HepG2 (cell line): ENCODE data around the gene ERCC4. TPM values are rescaled to one million over a fixed set of nuclear protein-coding genes. Genes with fewer than 3 reads are reported as not detected.

ENCODE experiments used
- ASH2L ChIP-seq: fragments of 300-600, 200-600 bp; sonication (generic); IDR thresholded peaks from 2 replicates; pipeline ENCODE4 v1.7.0; 2017; ENCODE audit warnings: low read depth, mild to moderate bottlenecking, moderate library complexity, mixed read lengths, low read length; ENCODE audit not compliant: insufficient read length
- FOSL2 ChIP-seq: sonication (generic); formaldehyde crosslinking; IDR thresholded peaks from 2 replicates; pipeline ENCODE4 v1.4.0; 2020; ENCODE audit warnings: missing genetic modification reagents
- GATAD2A ChIP-seq: IDR thresholded peaks from 2 replicates; pipeline ENCODE4 v1.6.1; 2016
- HIC2 ChIP-seq: sonication (generic); formaldehyde crosslinking; IDR thresholded peaks from 2 replicates; pipeline ENCODE4 v1.9.0; 2022; ENCODE audit warnings: low read depth, missing genetic modification reagents
- HOXA3 ChIP-seq: sonication (generic); formaldehyde crosslinking; IDR thresholded peaks from 2 replicates; pipeline ENCODE4 v1.5.0; 2020; ENCODE audit warnings: missing genetic modification reagents
- MED1 ChIP-seq: sonication (generic); formaldehyde crosslinking; IDR thresholded peaks from 2 replicates; pipeline ENCODE4 v1.4.0; 2020; ENCODE audit warnings: missing genetic modification reagents
- MIXL1 ChIP-seq: IDR thresholded peaks from 2 replicates; pipeline ENCODE4 v1.6.1; 2016
- NCOA2 ChIP-seq: sonication (generic); formaldehyde crosslinking; IDR thresholded peaks from 2 replicates; pipeline ENCODE4 v1.8.0; 2022; ENCODE audit warnings: inconsistent platforms
- YEATS2 ChIP-seq: sonication (generic); formaldehyde crosslinking; IDR thresholded peaks from 2 replicates; pipeline ENCODE4 v1.4.0; 2020; ENCODE audit warnings: missing genetic modification reagents, borderline replicate concordance
- ZBTB14 ChIP-seq: sonication (generic); formaldehyde crosslinking; IDR thresholded peaks from 2 replicates; pipeline ENCODE4 v1.4.0; 2020; ENCODE audit warnings: missing genetic modification reagents
- ZBTB37 ChIP-seq: sonication (generic); formaldehyde crosslinking; IDR thresholded peaks from 2 replicates; pipeline ENCODE4 v1.4.0; 2020; ENCODE audit warnings: mild to moderate bottlenecking, missing genetic modification reagents
- ZFP36L1 ChIP-seq: sonication (generic); formaldehyde crosslinking; IDR thresholded peaks from 2 replicates; pipeline ENCODE4 v1.8.0; 2022; ENCODE audit warnings: mild to moderate bottlenecking, missing genetic modification reagents, moderate library complexity
- ZFYVE20 ChIP-seq: sonication (generic); formaldehyde crosslinking; IDR thresholded peaks from 2 replicates; pipeline ENCODE4 v1.8.0; 2023; ENCODE audit warnings: low read depth, mild to moderate bottlenecking, moderate library complexity, missing genetic modification reagents, borderline replicate concordance
- ZNF224 ChIP-seq: sonication (generic); formaldehyde crosslinking; IDR thresholded peaks from 2 replicates; pipeline ENCODE4 v1.5.0; 2020; ENCODE audit warnings: mild to moderate bottlenecking, missing genetic modification reagents
- ZNF687 ChIP-seq: sonication (generic); formaldehyde crosslinking; IDR thresholded peaks from 2 replicates; pipeline ENCODE4 v1.5.1; 2020; ENCODE audit warnings: mild to moderate bottlenecking, missing genetic modification reagents, moderate library complexity
- ZNF772 ChIP-seq: sonication (generic); formaldehyde crosslinking; IDR thresholded peaks from 2 replicates; pipeline ENCODE4 v1.5.0; 2020; ENCODE audit warnings: mild to moderate bottlenecking, missing genetic modification reagents
- polyA plus RNA-seq, 8 experiments: library from polyadenylated mRNA; depleted of rRNA in 3 of 8; stranded (reverse) in 7 of 8; unstranded in 1 of 8; fragments of >200 nt; fragmentation: Illumina TruSeq in 4 of 8; extraction: Trizol in 4 of 8; gene quantifications; 2 replicates each; pipeline versions ENCODE4 v1.2.1 to v1.2.3, GENCODE V29; 2011 to 2016; ENCODE audit warnings: low read depth in 4 of 8, missing spikeins in 1 of 8, mixed read lengths in 1 of 8; ENCODE audit not compliant: insufficient read depth in 1 of 8
- total RNA-seq, 5 experiments: library from RNA; depleted of rRNA; stranded (reverse); fragments of >200 nt; fragmentation: Illumina TruSeq; extraction: Trizol; gene quantifications; 2 replicates each; pipeline ENCODE4 v1.2.3, GENCODE V29; 2016; ENCODE audit warnings: low read depth in 1 of 5
- TF ChIP-seq, protein P1 (sequence below): sonication (generic); formaldehyde crosslinking; IDR thresholded peaks from 2 replicates; pipeline ENCODE4 v1.5.0; 2020; ENCODE audit warnings: mild to moderate bottlenecking, missing genetic modification reagents, borderline replicate concordance

Gene ERCC4
- total and polyA plus RNA-seq, 2 of the 13 experiments (the other 11 are each of a cell fraction or from before 2014, with no cell fraction given): 5.4 to 15.2 TPM

GRCh38 chr16:13909872-13910303 is 10.1 kb upstream of the ERCC4 start (continued):
- TF ChIP-seq ZNF687 (CRISPR knock-in tag): no peak
- peak; percentile 79 for TF ChIP-seq FOSL2
- 0 out of 2 replicates have a peak, but pooled peaks have one; percentile 45 for TF ChIP-seq ZNF224
- TF ChIP-seq ZFYVE20 (CRISPR knock-in tag): no peak
- TF ChIP-seq MED1 (CRISPR knock-in tag): peak; percentile 74
- TF ChIP-seq HIC2: peak; percentile 91; the same call in 1 of the 2 replicates
- TF ChIP-seq, protein P1, sequence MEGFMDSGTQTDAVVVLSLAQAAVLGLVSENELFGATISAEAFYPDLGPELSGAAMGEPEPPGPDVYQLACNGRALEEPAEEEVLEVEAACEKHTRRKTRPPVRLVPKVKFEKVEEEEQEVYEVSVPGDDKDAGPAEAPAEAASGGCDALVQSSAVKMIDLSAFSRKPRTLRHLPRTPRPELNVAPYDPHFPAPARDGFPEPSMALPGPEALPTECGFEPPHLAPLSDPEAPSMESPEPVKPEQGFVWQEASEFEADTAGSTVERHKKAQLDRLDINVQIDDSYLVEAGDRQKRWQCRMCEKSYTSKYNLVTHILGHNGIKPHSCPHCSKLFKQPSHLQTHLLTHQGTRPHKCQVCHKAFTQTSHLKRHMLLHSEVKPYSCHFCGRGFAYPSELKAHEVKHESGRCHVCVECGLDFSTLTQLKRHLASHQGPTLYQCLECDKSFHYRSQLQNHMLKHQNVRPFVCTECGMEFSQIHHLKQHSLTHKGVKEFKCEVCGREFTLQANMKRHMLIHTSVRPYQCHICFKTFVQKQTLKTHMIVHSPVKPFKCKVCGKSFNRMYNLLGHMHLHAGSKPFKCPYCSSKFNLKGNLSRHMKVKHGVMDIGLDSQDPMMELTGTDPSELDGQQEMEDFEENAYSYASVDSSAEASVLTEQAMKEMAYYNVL (CRISPR knock-in tag): peak; percentile 7; the same call in 1 of the 2 replicates
- no peak for TF ChIP-seq ZNF772 (CRISPR knock-in tag)
- no peak for TF ChIP-seq ASH2L
- peak; percentile 55; the same call in 1 of the 2 replicates for TF ChIP-seq GATAD2A (CRISPR knock-in tag)
- TF ChIP-seq ZBTB37: peak; percentile 79
- no peak for TF ChIP-seq NCOA2 (CRISPR knock-in tag)
- no peak for TF ChIP-seq ZBTB14 (CRISPR knock-in tag)
- TF ChIP-seq HOXA3 (CRISPR knock-in tag): peak; percentile 26; the same call in 1 of the 2 replicates
- TF ChIP-seq ZFP36L1 (CRISPR knock-in tag): 0 out of 2 replicates have a peak, but pooled peaks have one; percentile 23
- no peak for TF ChIP-seq MIXL1 (CRISPR knock-in tag)
- TF ChIP-seq YEATS2 (CRISPR knock-in tag): peak; percentile 17; the same call in 1 of the 2 replicates
